Measurements from ENCODE around the gene NIFK.

GRCh38 chr2:121727332-121727731, 9.3 kb downstream of the NIFK start:
- TF ChIP-seq, protein P1, sequence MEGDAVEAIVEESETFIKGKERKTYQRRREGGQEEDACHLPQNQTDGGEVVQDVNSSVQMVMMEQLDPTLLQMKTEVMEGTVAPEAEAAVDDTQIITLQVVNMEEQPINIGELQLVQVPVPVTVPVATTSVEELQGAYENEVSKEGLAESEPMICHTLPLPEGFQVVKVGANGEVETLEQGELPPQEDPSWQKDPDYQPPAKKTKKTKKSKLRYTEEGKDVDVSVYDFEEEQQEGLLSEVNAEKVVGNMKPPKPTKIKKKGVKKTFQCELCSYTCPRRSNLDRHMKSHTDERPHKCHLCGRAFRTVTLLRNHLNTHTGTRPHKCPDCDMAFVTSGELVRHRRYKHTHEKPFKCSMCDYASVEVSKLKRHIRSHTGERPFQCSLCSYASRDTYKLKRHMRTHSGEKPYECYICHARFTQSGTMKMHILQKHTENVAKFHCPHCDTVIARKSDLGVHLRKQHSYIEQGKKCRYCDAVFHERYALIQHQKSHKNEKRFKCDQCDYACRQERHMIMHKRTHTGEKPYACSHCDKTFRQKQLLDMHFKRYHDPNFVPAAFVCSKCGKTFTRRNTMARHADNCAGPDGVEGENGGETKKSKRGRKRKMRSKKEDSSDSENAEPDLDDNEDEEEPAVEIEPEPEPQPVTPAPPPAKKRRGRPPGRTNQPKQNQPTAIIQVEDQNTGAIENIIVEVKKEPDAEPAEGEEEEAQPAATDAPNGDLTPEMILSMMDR (IDR thresholded peaks at IDR 0.05 in 8 of 11, conservative IDR thresholded peaks at IDR 0.05 in 3 of 11) = no peak
- no peak for TF ChIP-seq POLR2AphosphoS5 (IDR thresholded peaks at IDR 0.05)

All from spleen (tissue), 7 donors.